H1 (cell line): ENCODE results near the gene MTPN. TPM values are rescaled to one million over a fixed set of nuclear protein-coding genes. Genes with fewer than 3 reads are reported as not detected.

Experiments
- CTCF ChIA-PET: fragments of 300-600 bp; sonication (Branson Sonifier 250); formaldehyde crosslinking; loops from one replicate; lab custom pipeline; 2021; ENCODE audit not compliant: partially characterized antibody; lab: Charles Lee
- POLR2A ChIA-PET: fragments of 300-600 bp; sonication (Branson Sonifier 250); formaldehyde crosslinking; loops from one replicate; lab custom pipeline; 2021; ENCODE audit warnings: inconsistent platforms; ENCODE audit not compliant: partially characterized antibody; lab: Charles Lee
- DNase-seq, 2 experiments: peaks; one replicate each; pipeline versions ENCODE4 v3.0.0 to v3.0.0-alpha.2; 2010 to 2022; ENCODE audit warnings: low spot score in 2 of 2, low read depth in 1 of 2, mixed read lengths in 1 of 2
- FAIRE-seq: peaks from 2 replicates; lab custom pipeline; 2011; peaks lifted over from hg19 to GRCh38; lab: Jason Lieb, UNC
- H2AFZ ChIP-seq: 2 replicates; pipeline ENCODE4 v1.8.1; 2012; ENCODE audit warnings: low read length, inconsistent platforms
- H2AK5ac ChIP-seq: 2 replicates; pipeline ENCODE4 v1.6.1; 2013; ENCODE audit warnings: low read depth, low read length
- H2BK120ac ChIP-seq: replicated peaks from 2 replicates; pipeline ENCODE3; 2013; ENCODE audit warnings: low read depth, low read length, inconsistent platforms
- H2BK12ac ChIP-seq: 2 replicates; pipeline ENCODE4 v1.6.1; 2013; ENCODE audit warnings: low read depth, low read length
- H2BK15ac ChIP-seq: 2 replicates; pipeline ENCODE4 v1.6.1; 2013; ENCODE audit warnings: low read length
- H2BK20ac ChIP-seq: 2 replicates; pipeline ENCODE4 v1.6.1; 2013; ENCODE audit warnings: low read length
- H2BK5ac ChIP-seq: 2 replicates; pipeline ENCODE4 v1.6.1; 2013; ENCODE audit warnings: low read depth, low read length
- H3K14ac ChIP-seq: 2 replicates; pipeline ENCODE4 v1.6.1; 2013; ENCODE audit warnings: inconsistent platforms; ENCODE audit not compliant: insufficient read length
- H3K18ac ChIP-seq: 2 replicates; pipeline ENCODE4 v1.6.1; 2013; ENCODE audit warnings: low read length; ENCODE audit errors: extremely low read depth
- H3K23ac ChIP-seq: 2 replicates; pipeline ENCODE4 v1.6.1; 2013; ENCODE audit warnings: inconsistent platforms; ENCODE audit not compliant: insufficient read length
- H3K23me2 ChIP-seq: 2 replicates; pipeline ENCODE4 v1.6.1; 2013; ENCODE audit warnings: low read depth, low read length
- H3K27ac ChIP-seq: 2 replicates; pipeline ENCODE4 v1.6.1; 2011; ENCODE audit warnings: low read depth, low read length, inconsistent platforms
- H3K27me3 ChIP-seq, 4 experiments: replicated peaks in 1 of 4; 1 replicate in 1 of 4; 2 replicates in 3 of 4; pipeline versions ENCODE4 v1.6.1 to v1.8.1; 2011 to 2013; ENCODE audit warnings: low read length in 3 of 4, mild to moderate bottlenecking in 3 of 4, inconsistent platforms in 2 of 4, mixed read lengths in 2 of 4, moderate library complexity in 1 of 4; ENCODE audit not compliant: control insufficient read depth in 3 of 4, insufficient read depth in 3 of 4; ENCODE audit errors: extremely low read depth in 1 of 4
- H3K36me3 ChIP-seq, 4 experiments: 2 replicates each; pipeline versions ENCODE4 v1.6.1 to v1.8.1; 2011 to 2013; ENCODE audit warnings: mild to moderate bottlenecking in 4 of 4, low read length in 3 of 4, moderate library complexity in 2 of 4, control low read depth in 1 of 4, inconsistent platforms in 1 of 4; ENCODE audit not compliant: insufficient read depth in 4 of 4, control insufficient read depth in 2 of 4
- H3K4ac ChIP-seq: replicated peaks from 2 replicates; pipeline ENCODE3; 2013; ENCODE audit warnings: low read length, low read depth, mixed read lengths, inconsistent platforms; ENCODE audit not compliant: insufficient read length
- H3K4me1 ChIP-seq, 4 experiments: replicated peaks in 1 of 4; 1 replicate in 1 of 4; 2 replicates in 3 of 4; pipeline versions ENCODE4 v1.6.1 to v1.8.1; 2011 to 2013; ENCODE audit warnings: low read length in 3 of 4, inconsistent platforms in 2 of 4, mixed read lengths in 1 of 4; ENCODE audit not compliant: insufficient read depth in 4 of 4, control insufficient read depth in 3 of 4
- H3K4me2 ChIP-seq, 2 experiments: 2 replicates each; pipeline versions ENCODE4 v1.6.1 to v1.8.1; 2011 to 2013; ENCODE audit warnings: low read depth in 2 of 2, low read length in 2 of 2, control low read depth in 1 of 2, inconsistent platforms in 1 of 2, mild to moderate bottlenecking in 1 of 2; ENCODE audit not compliant: insufficient read depth in 1 of 2
- H3K4me3 ChIP-seq, 4 experiments: fragments of 200-600, 300-600 bp in 1 of 4; sonication (generic), shearing (Covaris generic), sonication (Bioruptor Twin) in 1 of 4; 2 replicates each; pipeline versions ENCODE4 v1.5.1 to v1.8.1; 2011 to 2016; ENCODE audit warnings: low read length in 4 of 4, low read depth in 3 of 4, control low read depth in 2 of 4, inconsistent platforms in 2 of 4, mild to moderate bottlenecking in 2 of 4, mixed read lengths in 1 of 4, moderate library complexity in 1 of 4; ENCODE audit not compliant: insufficient read depth in 2 of 4; ENCODE audit errors: extremely low read depth in 1 of 4
- H3K56ac ChIP-seq: replicated peaks from 2 replicates; pipeline ENCODE3; 2013; ENCODE audit warnings: low read depth, mild to moderate bottlenecking, mixed read lengths, low read length, inconsistent platforms; ENCODE audit not compliant: insufficient read length
- H3K79me1 ChIP-seq: 2 replicates; pipeline ENCODE4 v1.6.1; 2013; ENCODE audit warnings: low read depth, low read length, control low read depth
- H3K79me2 ChIP-seq, 2 experiments: 2 replicates each; pipeline versions ENCODE4 v1.6.1 to v1.8.1; 2012 to 2013; ENCODE audit warnings: low read length in 2 of 2, mild to moderate bottlenecking in 2 of 2, inconsistent platforms in 1 of 2; ENCODE audit not compliant: insufficient read depth in 2 of 2, control insufficient read depth in 1 of 2
- H3K9ac ChIP-seq, 4 experiments: replicated peaks in 1 of 4; 1 replicate in 1 of 4; 2 replicates in 3 of 4; pipeline versions ENCODE4 v1.6.1 to v1.8.1; 2011 to 2013; ENCODE audit warnings: low read depth in 3 of 4, low read length in 3 of 4, control low read depth in 2 of 4, mild to moderate bottlenecking in 2 of 4, moderate library complexity in 2 of 4, inconsistent platforms in 1 of 4; ENCODE audit errors: extremely low read depth in 1 of 4
- H3K9me3 ChIP-seq, 2 experiments: 2 replicates each; pipeline versions ENCODE4 v1.6.1 to v1.8.1; 2012 to 2013; ENCODE audit warnings: mild to moderate bottlenecking in 2 of 2, moderate library complexity in 2 of 2, control low read depth in 1 of 2, inconsistent platforms in 1 of 2, low read depth in 1 of 2, low read length in 1 of 2, mixed read lengths in 1 of 2; ENCODE audit not compliant: insufficient read depth in 2 of 2
- H4K20me1 ChIP-seq, 2 experiments: replicated peaks in 1 of 2; 2 replicates each; pipeline versions ENCODE3 to v1.8.1; 2011 to 2013; ENCODE audit warnings: inconsistent platforms in 2 of 2, low read length in 2 of 2, mild to moderate bottlenecking in 1 of 2; ENCODE audit not compliant: insufficient read depth in 2 of 2, control insufficient read depth in 1 of 2
- H4K5ac ChIP-seq: 2 replicates; pipeline ENCODE4 v1.6.1; 2013; ENCODE audit warnings: low read length, low read depth, mixed read lengths, inconsistent platforms; ENCODE audit not compliant: insufficient read length
- H4K8ac ChIP-seq: 2 replicates; pipeline ENCODE4 v1.8.0; 2013; ENCODE audit warnings: mild to moderate bottlenecking, moderate library complexity, low read length, inconsistent platforms; ENCODE audit not compliant: insufficient read depth; ENCODE audit errors: extremely low read depth
- H4K91ac ChIP-seq: replicated peaks from 2 replicates; pipeline ENCODE3; 2013; ENCODE audit warnings: low read length, mixed read lengths, inconsistent platforms; ENCODE audit not compliant: insufficient read length
- BACH1 ChIP-seq: IDR thresholded peaks from 2 replicates; pipeline ENCODE4 v1.6.1; 2012; ENCODE audit warnings: low read length, improper control_type of control experiment
- CBX5 ChIP-seq: fragments of 300-800, 300-1000 bp; sonication (generic); IDR thresholded peaks from 2 replicates; pipeline ENCODE4 v1.7.1; 2016; ENCODE audit warnings: antibody characterized with exemption, low read length, low read depth
- CREB1 ChIP-seq: IDR thresholded peaks from 2 replicates; pipeline ENCODE4 v1.6.1; 2012; ENCODE audit warnings: inconsistent platforms
- FOSL1 ChIP-seq: IDR thresholded peaks from 2 replicates; pipeline ENCODE4 v1.6.1; 2011; ENCODE audit warnings: mild to moderate bottlenecking, low read depth, low read length, moderate library complexity; ENCODE audit not compliant: insufficient read depth
- JUND ChIP-seq: IDR thresholded peaks from 2 replicates; pipeline ENCODE4 v1.6.1; 2011; ENCODE audit warnings: mild to moderate bottlenecking, improper control_type of control experiment, low read length
- KDM1A ChIP-seq: fragments of 200-600, 300-600 bp; sonication (generic); IDR thresholded peaks from 2 replicates; pipeline ENCODE4 v1.7.1; 2016; ENCODE audit warnings: mild to moderate bottlenecking, low read length, borderline replicate concordance
- KDM5A ChIP-seq: fragments of 200-600 bp; IDR thresholded peaks from 2 replicates; pipeline ENCODE4 v1.7.1; 2012; ENCODE audit warnings: mild to moderate bottlenecking, low read length, inconsistent platforms, mixed read lengths
- RBBP5 ChIP-seq: IDR thresholded peaks from 2 replicates; pipeline ENCODE4 v1.7.1; 2012; ENCODE audit warnings: low read depth, mild to moderate bottlenecking, inconsistent platforms, low read length, moderate library complexity, borderline replicate concordance
- RFX5 ChIP-seq: IDR thresholded peaks from 2 replicates; pipeline ENCODE4 v1.6.1; 2011; ENCODE audit warnings: low read depth, low read length, improper control_type of control experiment, borderline replicate concordance
- RNF2 ChIP-seq: fragments of 200-900, 300-1000 bp; sonication (generic); IDR thresholded peaks from 2 replicates; pipeline ENCODE4 v1.7.1; 2016; ENCODE audit warnings: borderline replicate concordance, low read depth, mild to moderate bottlenecking, antibody characterized with exemption, low read length; ENCODE audit not compliant: poor library complexity, severe bottlenecking; ENCODE audit errors: missing control alignments
- RXRA ChIP-seq: IDR thresholded peaks from 2 replicates; pipeline ENCODE4 v1.6.1; 2011; ENCODE audit warnings: low read depth, mild to moderate bottlenecking, low read length, moderate library complexity; ENCODE audit not compliant: insufficient read depth
- SAP30 ChIP-seq: fragments of 300-600 bp; sonication (generic); IDR thresholded peaks from 2 replicates; pipeline ENCODE4 v1.7.1; 2012; ENCODE audit warnings: low read length, moderate library complexity, mild to moderate bottlenecking, inconsistent platforms; ENCODE audit not compliant: insufficient read depth, insufficient replicate concordance
- SP2 ChIP-seq: IDR thresholded peaks from 2 replicates; pipeline ENCODE4 v1.6.1; 2012; ENCODE audit warnings: mild to moderate bottlenecking, low read length, inconsistent platforms
- USF2 ChIP-seq: IDR thresholded peaks from 2 replicates; pipeline ENCODE4 v1.6.1; 2011; ENCODE audit warnings: low read length, improper control_type of control experiment
- WGBS, 2 experiments: shearing (Covaris generic) in 1 of 2; methylation state at CpG; one replicate each; pipeline versions ENCODE4 v1.1.6 to v1.1.7; 2013 to 2015; ENCODE audit warnings: low lambda C conversion rate in 2 of 2, mixed read lengths in 2 of 2, inconsistent platforms in 1 of 2, low coverage in 1 of 2, missing lambda C conversion rate in 1 of 2; ENCODE audit not compliant: insufficient replicate concordance in 2 of 2, insufficient coverage in 1 of 2, insufficient read length in 1 of 2; ENCODE audit errors: extremely low coverage in 1 of 2, missing lambda C conversion rate in 1 of 2; 5-methylcytosine and 5-hydroxymethylcytosine counted together
- polyA plus RNA-seq, 7 experiments: library from polyadenylated mRNA; depleted of rRNA in 3 of 7; stranded (reverse) in 5 of 7; unstranded in 2 of 7; fragments of >200 nt in 5 of 7; fragments of 200-250 nt in 2 of 7; gene quantifications; 1 replicate in 5 of 7; 2 replicates in 1 of 7; 4 replicates in 1 of 7; pipeline versions ENCODE4 v1.2.1 to v1.2.3, GENCODE V29; 2011 to 2013; ENCODE audit warnings: missing spikeins in 2 of 7, mixed read lengths in 2 of 7
- total RNA-seq: library from RNA; stranded (reverse); fragmentation: NEBNext Ultra II Directional; extraction: Animal tissue kit (Norgen Biotek cat#: 25700); gene quantifications from 2 replicates; pipeline ENCODE4 v1.2.1, GENCODE V29; 2021

MTPN gene
- total and polyA plus RNA-seq, 2 of the 8 experiments (the other 6 are each of a cell fraction or from before 2014, with no cell fraction given), result 33.0 to 101 TPM

- no peak overlapping the region for H3K14ac ChIP-seq
- H2BK20ac ChIP-seq, result no peak overlapping the region
- H3K36me3 ChIP-seq, result no peaks in the 10 kb centered on the region
- DNase-seq (no peak), FAIRE-seq (no peak)
- H3K4me2 ChIP-seq, result no peak overlapping the region
- no peak overlapping the region for H3K27ac ChIP-seq
- H4K8ac ChIP-seq, result no peak overlapping the region
- H2BK5ac ChIP-seq, result no peak overlapping the region
- H3K79me1 ChIP-seq, result no peaks in the 10 kb centered on the region
- no peaks in the 10 kb centered on the region for H3K4me1 ChIP-seq
- H4K20me1 ChIP-seq, result no peaks in the 10 kb centered on the region
- H2BK15ac ChIP-seq, result no peak overlapping the region
- CTCF ChIA-PET, result interaction anchor here (0.6 kb wide), 1 partner anchor 170 kb away, joined by 3 read pairs; no protein-coding TSS in a partner anchor
- WGBS, 2 experiments, result 89% methylated on average over 1 of the region's 1 CpG; no CpG with 5 or more reads in 1 of the 2 experiments
- H3K56ac ChIP-seq, result no peak overlapping the region
- no peak overlapping the region for H2BK120ac ChIP-seq
- H4K91ac ChIP-seq, result no peak overlapping the region
- H3K23me2 ChIP-seq, result no peaks in the 10 kb centered on the region
- H3K4me3 ChIP-seq, result no peak overlapping the region
- H3K18ac ChIP-seq, result no peak overlapping the region
- no peaks in the 10 kb centered on the region for H3K9me3 ChIP-seq
- 0 out of 2 replicates have a peak overlapping the region, but pooled peaks have one; percentile 49 for H2AFZ ChIP-seq
- POLR2A ChIA-PET, result no interaction called here
- H4K5ac ChIP-seq, result no peak overlapping the region
- no peak overlapping the region for H3K4ac ChIP-seq
- H3K23ac ChIP-seq, result no peak overlapping the region
- H3K9ac ChIP-seq, result no peak overlapping the region
- no peak overlapping the region for H2BK12ac ChIP-seq
- no peak overlapping the region for H2AK5ac ChIP-seq
- H3K79me2 ChIP-seq, result no peaks in the 10 kb centered on the region
- H3K27me3 ChIP-seq, result no peaks in the 10 kb centered on the region
- no peak for TF ChIP-seq RBBP5
- no peak for TF ChIP-seq JUND
- TF ChIP-seq BACH1, result no peak
- TF ChIP-seq SAP30, result no peak
- TF ChIP-seq RFX5, result no peak
- no peak for TF ChIP-seq FOSL1
- TF ChIP-seq RNF2, result no peak
- no peak for TF ChIP-seq KDM5A
- no peak for TF ChIP-seq RXRA
- no peak for TF ChIP-seq SP2
- no peak for TF ChIP-seq USF2
- TF ChIP-seq KDM1A, result no peak
- TF ChIP-seq CBX5, result no peak
- TF ChIP-seq CREB1, result no peak
Measured at GRCh38 chr7:136020556-136020955, 43.4 kb upstream of the MTPN start.
